Uterus (tissue), 4 donors: Measurements from ENCODE around the gene CENPI. TPM values are rescaled to one million over a fixed set of nuclear protein-coding genes. Genes with fewer than 3 reads are reported as not detected.
A peak's percentile ranks its signal among the peaks of the same experiment; 100 is the strongest.
"Not testable (repeated sequence)": the region's sequence is repeated elsewhere in the genome, so short reads cannot be mapped to it uniquely, and the experiment has no call there.

Source experiments
- DNase-seq, 2 donors: peaks; one replicate each; pipeline ENCODE4 v3.0.0-alpha.2; 2019 to 2020
- H3K27ac ChIP-seq, 2 donors: fragments of 200-600 bp; sonication (generic); 1 replicate in 1 of 2; 2 replicates in 1 of 2; pipeline ENCODE4 v1.5.1; 2016 to 2018
- H3K27me3 ChIP-seq, 2 donors: fragments of 200-600 bp; sonication (generic); one replicate each; pipeline ENCODE4 v1.5.1; 2018 to 2019; ENCODE audit warnings: control low read depth in 1 of 2
- H3K36me3 ChIP-seq, 2 donors: fragments of 200-600 bp; sonication (generic); one replicate each; pipeline ENCODE4 v1.5.1; 2019; ENCODE audit warnings: control low read depth in 1 of 2
- H3K4me1 ChIP-seq, 2 donors: fragments of 200-600 bp; sonication (generic); one replicate each; pipeline ENCODE4 v1.5.1; 2018 to 2019; ENCODE audit warnings: control low read depth in 1 of 2
- H3K4me3 ChIP-seq, 2 donors: fragments of 200-600 bp; sonication (generic); 1 replicate in 1 of 2; 2 replicates in 1 of 2; pipeline ENCODE4 v1.5.1; 2018 to 2019; ENCODE audit warnings: mild to moderate bottlenecking in 1 of 2
- H3K9me3 ChIP-seq, 2 donors: fragments of 200-600 bp; sonication (generic); one replicate each; pipeline ENCODE4 v1.5.1; 2019; ENCODE audit warnings: control low read depth in 1 of 2
- CTCF ChIP-seq, 4 experiments: fragments of 200-600 bp in 2 of 4; fragments of 450-650 bp in 2 of 4; sonication (generic) in 2 of 4; IDR thresholded peaks; one replicate each; pipeline ENCODE4 v1.5.1; 2016 to 2019; ENCODE audit warnings: antibody characterized with exemption in 4 of 4, mild to moderate bottlenecking in 2 of 4, moderate library complexity in 1 of 4
- POLR2A ChIP-seq, 2 donors: fragments of 450-650 bp; IDR thresholded peaks; one replicate each; pipeline ENCODE4 v1.6.1; 2016; ENCODE audit warnings: antibody characterized with exemption in 2 of 2, mild to moderate bottlenecking in 1 of 2, moderate library complexity in 1 of 2
- intact Hi-C: fragments of 100-400 bp; cut with DNase I; formaldehyde crosslinking; loops from one replicate; pipeline ENCODE4 v1.15.1; 2023; ENCODE audit warnings: low total_unique reads
- total RNA-seq, 4 donors: library from RNA; depleted of rRNA in 3 of 4; stranded (reverse); fragments of >200 nt in 3 of 4; gene quantifications; one replicate each; pipeline versions ENCODE4 v1.1.0 to v1.2.4, GENCODE V29; 2014 to 2023
- donor health status: DM: yes; HTN: yes; CAD: no.

The CENPI gene
- 10 to 100 TPM in 2 of 4 donors, 1 to 10 TPM in 2; 2.7 to 24.7 (median 8.6) TPM for total RNA-seq

GRCh38 chrX:101097546-101098453 lies at the start of gene CENPI:
Gene CENPI (plus strand): TSS chrX:101098204. CDS start chrX:101101071, 2,867 bp downstream.
- Histone ChIP-seq H3K9me3 (no peaks in the 10 kb centered on the region), H3K36me3 (no peaks in the 10 kb centered on the region), H3K27ac (peak within 1 kb of the TSS; percentile 70 to 78), H3K27me3 (no peaks in the 10 kb centered on the region), H3K4me1 (no peaks in the 10 kb centered on the region), H3K4me3 (peak within 1 kb of the TSS; percentile 32 to 35)
- intact Hi-C loops = no loop called here
- DNase-seq = peak; percentile 87 to 92
- TF ChIP-seq POLR2A (IDR thresholded peaks at IDR 0.05) = peak in 1 of 2 donors; percentile 75
- TF ChIP-seq CTCF (IDR thresholded peaks at IDR 0.05) = no peak

- Histone ChIP-seq H3K4me3 (peak overlapping the region; percentile 53 to 65), H3K27me3 (no peaks in the 10 kb centered on the region), H3K36me3 (no peaks in the 10 kb centered on the region), H3K9me3 (no peaks in the 10 kb centered on the region), H3K27ac (peak overlapping the region; percentile 85 to 88), H3K4me1 (no peaks in the 10 kb centered on the region)
- DNase-seq = peak in 1 of 2 donors; percentile 20
- no peak for TF ChIP-seq CTCF (IDR thresholded peaks at IDR 0.05)
- no peak for TF ChIP-seq POLR2A (IDR thresholded peaks at IDR 0.05)
- intact Hi-C loops = no loop called here
Measured at GRCh38 chrX:101051153-101051548, 46.9 kb upstream of the CENPI start.

GRCh38 chrX:101051549-101052302 lies 46.3 kb upstream of the CENPI start, which contains the start of gene TRMT2B:
Gene TRMT2B (minus strand): TSS chrX:101052111. CDS start chrX:101042289, 9,822 bp downstream.
- intact Hi-C loops = no loop called here
- Histone ChIP-seq H3K36me3 (no peaks in the 10 kb centered on the region), H3K4me3 (peak within 1 kb of the TSS; percentile 53 to 65), H3K4me1 (no peaks in the 10 kb centered on the region), H3K27me3 (no peaks in the 10 kb centered on the region), H3K9me3 (no peaks in the 10 kb centered on the region), H3K27ac (peak within 1 kb of the TSS; percentile 85 to 88)
- TF ChIP-seq POLR2A (IDR thresholded peaks at IDR 0.05) (no peak), CTCF (IDR thresholded peaks at IDR 0.05) (no peak)
- DNase-seq = peak; percentile 73 to 81

- H3K4me1 ChIP-seq, intact Hi-C loops, DNase-seq, H3K4me3 ChIP-seq, H3K27me3 ChIP-seq, H3K36me3 ChIP-seq, H3K9me3 ChIP-seq, H3K27ac ChIP-seq: not testable (repeated sequence)
Measured at GRCh38 chrX:101056551-101056950, 41.5 kb upstream of the CENPI start.

- no peak for DNase-seq
- TF ChIP-seq POLR2A (IDR thresholded peaks at IDR 0.05) (no peak), CTCF (IDR thresholded peaks at IDR 0.05) (no peak)
- Histone ChIP-seq H3K9me3 (no peaks in the 10 kb centered on the region), H3K27ac (no peak overlapping the region), H3K4me1 (no peaks in the 10 kb centered on the region), H3K4me3 (no peak overlapping the region), H3K36me3 (no peaks in the 10 kb centered on the region), H3K27me3 (no peaks in the 10 kb centered on the region)
- intact Hi-C loops = no loop called here
Measured at GRCh38 chrX:101057093-101057714, 40.8 kb upstream of the CENPI start.
